Measurements from ENCODE around the gene MPRIP.

Gene MPRIP

DNA sequence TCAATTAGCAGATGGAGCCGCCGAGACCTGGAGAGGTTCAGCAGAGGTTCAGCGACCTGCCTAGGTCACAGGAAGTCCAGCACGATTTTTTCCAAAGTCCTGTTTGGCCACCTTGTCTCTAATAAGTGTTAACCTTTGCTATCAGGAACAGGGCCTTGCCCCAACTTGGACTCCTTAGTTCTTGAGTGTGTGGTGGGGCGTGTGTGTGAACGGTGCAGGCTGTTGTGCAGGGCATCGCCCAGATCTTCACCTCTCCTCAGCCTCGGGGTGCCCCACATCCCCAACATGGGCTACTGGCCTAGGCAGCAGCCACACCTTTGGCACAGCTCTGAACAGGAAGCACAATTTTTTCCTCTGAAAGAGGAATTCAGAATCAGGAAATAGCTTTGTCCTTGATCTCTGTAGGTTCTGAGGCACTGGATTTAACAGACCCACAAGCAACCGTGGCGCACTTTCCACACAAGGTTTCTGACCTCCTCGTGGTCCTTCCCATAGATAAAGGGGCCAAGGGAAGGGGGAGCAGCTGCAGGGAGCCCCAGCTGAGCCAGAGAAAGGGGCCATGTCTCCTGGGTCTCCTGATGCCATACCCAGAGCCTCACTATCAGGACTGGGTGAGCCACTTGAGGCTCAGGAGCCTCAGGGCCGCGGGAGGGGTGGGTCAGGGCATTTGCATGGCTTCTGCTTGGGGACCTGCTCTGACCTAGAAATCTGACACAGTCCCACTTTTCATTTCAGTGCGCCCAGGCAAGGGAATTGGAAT lies 10.4 kb downstream of the MPRIP start:
- DNase-seq, result no peak

DNA sequence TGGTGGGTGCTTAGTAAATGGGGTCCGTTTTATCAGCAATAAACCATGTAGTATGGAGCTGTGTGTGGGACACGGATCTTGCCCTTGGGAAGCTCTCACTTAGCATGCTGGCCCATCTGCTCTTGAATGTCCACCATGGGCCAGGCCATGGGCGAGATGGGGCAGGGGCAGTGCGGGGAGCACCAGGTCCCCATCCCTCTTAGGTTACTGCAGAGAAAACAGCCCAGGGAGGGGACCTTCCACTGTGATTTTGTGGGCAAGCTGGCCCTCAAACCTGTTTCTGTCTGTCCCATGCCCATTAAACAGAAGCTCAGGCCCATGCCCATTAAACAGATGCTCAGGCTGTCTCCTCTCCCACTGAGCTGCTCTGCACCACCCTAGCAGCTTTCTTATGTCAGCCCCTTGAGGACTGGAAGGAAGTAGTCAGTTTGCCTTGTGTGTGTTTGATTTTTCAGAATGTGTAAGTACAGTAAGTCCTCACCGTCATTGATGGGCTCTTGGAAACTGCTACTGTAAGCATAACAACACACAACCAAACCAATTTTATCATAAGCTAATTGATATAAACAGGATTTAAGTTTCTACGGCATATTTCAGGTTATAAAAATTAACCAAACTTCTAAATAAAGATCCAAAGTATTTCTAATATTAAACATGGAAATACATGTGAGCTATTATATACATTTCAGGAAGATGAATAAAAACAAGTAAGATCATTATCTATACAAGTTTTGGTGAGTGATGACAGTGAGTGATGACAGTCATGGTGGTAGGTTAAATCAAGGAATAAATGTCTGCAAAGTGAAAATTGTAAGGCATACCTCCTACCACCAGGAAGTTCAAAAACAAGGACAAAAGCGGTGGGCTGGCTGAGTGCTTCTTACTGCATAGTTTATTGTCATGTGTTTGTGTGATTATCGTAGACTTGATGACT lies 11.5 kb downstream of the MPRIP start:
- no peak for DNase-seq

DNA sequence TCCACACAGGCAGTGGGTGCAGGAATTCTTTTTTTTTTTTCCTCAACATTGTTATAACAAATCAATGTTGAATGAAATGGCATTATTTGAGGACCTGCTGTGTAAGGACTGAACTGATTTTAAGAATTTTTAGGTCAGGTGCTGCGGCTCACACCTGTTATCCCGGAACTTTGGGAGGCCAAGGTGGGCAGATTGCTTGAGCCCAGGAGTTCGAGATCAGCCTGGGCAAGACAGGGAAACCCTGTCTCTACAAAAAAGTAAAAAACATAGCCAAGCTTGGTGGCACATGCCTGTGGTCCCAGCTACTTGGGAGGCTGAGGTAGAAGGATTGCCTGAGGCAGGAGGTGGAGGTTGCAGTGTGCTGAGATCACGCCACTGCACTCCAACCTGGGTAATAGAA lies 12.4 kb downstream of the MPRIP start:
- DNase-seq, result no peak

DNA sequence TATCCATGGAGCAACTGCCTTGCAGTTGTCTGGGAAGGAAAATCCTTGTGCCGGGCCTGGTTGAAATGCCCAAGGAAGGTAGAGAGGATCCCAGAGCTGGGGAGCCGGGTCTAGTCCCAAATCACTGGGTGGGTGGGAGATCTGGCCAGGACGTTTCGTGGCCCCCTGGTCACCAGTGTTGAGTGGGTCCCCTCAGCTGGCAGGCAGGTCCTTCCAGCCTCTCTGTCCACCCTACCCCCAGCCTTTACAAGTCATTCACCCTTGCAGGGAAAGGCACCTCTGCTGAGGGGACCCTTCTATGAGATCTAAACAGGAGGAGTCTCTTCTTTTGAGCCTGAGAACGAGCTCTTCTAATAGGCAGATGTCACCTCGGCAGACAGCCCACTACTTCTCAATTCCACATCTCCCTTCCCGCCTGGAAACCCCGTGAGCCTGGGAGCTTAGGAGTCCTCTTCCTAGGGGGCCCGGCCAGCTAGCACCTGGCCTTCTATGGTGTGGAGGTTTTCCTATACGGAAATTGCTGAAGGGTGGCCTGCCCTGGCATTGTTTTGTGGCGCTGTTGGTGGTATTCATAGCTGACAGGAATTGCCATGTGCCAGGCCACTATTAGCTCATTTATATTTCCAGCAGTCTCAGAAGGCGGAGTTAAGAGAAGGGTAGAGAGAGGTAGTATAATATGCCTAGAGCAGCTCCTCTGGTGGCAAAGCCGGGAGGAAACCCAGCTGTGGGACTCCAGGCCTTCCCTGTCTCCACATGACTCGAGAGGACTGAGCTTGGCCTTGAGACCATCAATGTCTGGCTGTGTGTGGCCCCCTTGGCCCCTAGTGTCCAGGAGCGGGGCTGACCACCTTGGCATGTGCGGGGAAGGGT lies 13.3 kb downstream of the MPRIP start:
- no peak for DNase-seq

DNA sequence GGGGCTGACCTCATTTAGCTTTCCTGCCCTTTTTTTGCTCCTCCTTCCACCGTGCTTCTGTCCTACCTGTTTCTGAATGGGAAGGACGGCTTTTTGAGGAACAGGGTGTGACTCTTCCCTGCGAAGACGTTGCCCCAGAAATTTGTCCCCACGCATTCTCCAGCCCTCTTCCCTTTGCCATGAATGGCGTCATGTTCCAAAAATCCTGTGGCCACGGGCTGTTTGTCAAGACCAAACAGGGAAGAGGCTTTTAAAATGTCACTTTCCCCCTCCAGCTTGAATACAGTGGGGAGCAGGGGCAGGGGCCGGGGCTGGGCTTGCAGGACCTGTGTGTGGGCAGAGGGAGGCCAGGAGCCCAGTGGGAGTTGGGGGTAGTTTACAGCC lies 13.9 kb downstream of the MPRIP start:
- DNase-seq, result no peak

DNA sequence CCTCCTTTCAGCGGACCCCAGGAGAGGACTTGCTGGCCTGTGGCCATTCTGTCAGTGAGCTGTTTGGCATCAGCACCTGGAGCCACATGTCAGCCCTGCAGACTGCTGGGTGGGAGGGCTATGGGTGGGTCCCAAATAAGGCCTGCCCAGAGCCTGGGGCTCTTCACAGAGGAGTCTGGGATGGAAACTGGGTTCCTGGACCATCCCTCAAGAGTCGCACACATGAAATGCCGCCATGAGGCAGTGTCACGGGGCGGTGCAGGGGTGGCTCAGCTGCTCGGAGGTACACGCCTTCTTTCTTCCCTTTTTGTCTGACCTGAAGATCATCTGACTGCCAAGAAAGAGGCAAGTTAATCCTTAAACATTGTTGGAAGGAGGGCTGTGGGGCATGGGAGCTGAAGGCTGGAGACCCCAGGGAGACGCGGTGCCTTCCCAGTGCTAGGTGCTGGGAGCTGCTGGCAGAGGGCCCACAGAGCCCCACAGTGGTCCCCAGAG lies 14.8 kb downstream of the MPRIP start:
- no peak for DNase-seq

DNA sequence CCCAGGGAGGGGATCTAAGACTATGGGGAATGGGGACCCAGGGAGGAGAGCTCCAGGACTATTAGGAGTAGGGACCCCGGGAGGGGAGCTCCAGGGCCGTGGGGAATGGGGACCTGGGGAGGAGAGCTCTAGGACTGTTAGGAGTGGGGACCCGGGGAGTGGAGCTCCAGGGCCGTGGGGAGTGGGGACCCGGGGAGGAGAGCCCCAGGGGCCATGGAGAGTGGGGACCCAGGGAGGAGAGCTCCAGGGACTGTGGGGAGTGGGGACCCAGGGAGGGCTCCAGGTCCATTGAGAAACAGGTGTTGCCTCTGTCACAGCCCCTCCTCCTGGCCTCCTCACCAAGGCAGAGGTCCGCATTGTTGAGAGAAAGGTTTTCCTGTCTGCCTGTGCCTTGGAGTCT lies 16.0 kb downstream of the MPRIP start:
- DNase-seq, result no peak

DNA sequence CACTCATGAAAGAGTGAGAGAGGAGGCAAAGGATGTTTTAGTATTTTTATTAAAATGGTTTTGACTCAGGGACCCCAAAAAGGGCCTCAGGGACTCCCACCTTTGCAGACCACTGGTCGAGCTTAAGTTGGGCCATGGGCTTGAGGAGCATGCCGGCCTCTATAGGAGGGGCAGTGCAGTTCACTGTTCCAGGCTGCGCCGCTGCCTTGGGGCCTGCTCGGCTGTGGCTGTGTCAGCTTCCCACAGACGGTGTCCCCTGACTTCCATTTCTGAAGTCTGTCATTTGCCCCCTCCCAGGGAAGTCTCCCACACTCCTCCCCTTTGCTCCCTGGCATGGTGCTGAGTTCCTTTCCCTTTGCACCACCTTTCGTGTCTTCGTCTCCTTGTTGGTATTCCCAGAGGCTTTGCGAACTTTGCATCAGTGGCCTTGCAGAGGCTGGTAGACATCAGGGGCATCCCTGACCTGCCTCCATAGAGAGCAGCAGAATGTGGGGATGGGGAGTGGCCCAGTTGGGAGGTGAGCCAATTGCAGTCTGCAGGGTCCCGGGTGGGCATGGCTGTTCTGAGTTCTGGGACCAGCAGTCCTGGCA lies 17.1 kb downstream of the MPRIP start:
- DNase-seq, result no peak

DNA sequence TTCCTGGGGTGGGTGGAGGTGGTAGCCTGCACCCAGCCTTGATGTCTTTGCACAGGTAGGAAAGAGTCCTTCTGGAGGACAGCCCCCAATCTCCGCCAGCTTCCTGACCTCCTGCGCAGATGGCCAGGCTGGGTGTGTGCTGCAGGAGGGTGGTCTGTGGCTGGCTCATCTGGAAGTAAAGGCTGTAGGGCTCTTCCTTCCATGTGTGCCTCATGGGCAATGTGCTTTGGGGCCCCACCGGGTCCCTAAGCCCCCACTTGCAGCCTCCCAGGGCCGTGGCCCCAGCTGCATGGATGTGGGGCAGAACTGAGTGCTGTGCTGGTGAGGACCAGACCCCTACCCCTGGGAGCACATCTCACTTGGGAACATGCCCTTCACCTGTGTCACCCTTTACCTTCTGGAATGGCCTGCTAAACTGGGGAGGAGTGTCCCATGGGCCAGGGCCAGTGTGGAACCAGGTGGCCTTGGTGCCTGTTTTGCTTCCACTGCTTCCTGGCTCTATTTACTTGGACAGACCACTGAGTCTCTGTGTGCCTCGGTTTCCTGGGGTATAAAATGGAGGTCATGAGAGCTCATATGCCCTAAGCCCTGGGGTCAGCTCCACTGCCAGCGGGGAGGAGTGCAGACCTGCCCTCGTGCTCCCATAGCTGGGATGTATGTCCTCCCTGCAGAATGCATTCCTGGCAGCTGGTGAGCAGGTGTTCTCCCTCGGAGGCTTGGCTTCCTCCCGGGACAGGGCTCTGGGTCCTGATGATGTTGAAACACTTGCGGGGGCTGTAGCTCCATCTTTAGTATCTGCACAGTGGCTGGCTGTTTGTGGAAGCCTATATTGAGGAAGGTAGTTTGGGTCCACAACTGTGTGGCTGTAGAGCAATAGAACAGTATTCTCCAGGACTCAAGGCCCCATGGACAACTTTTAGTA lies 18.0 kb downstream of the MPRIP start:
- DNase-seq, result no peak

DNA sequence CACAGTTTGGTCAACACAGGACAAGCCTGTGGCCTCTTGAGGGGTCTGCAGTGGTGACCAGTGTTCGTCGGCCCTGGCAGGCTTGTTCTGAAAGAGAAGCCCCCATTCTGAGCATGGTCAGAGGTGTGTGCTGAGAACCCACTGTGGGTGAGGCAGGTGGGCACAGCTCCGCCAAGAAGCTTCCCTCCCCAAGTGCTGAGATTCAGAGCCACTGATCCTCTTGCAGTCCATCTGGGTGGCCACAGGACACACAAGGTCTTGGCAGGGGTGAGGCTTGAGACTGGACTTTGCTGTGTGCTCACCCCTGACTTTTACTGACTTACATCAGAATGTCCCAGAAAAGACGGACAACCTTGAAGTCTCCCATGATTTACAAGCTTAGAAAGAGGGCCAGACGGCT lies 18.7 kb downstream of the MPRIP start:
- no peak for DNase-seq

DNA sequence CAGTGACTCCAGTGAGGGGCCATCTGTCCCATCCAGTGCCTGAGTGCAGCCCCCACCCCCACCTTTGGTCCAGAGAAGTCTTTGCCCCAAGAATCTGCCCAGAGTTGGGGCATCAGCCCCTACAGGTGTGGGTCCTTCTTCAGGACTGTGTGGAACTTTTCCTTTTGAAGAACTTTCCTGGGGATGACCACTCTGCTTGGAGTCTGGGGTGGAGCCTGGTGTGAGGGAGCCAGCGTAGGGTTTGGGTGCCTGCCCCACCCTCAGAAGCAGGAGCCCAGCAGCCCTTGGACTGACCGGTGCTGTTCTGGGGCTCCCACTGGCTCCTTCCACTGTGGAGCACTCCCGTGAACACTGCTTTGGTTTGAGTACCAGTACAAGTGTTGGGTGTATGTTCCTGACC lies 19.3 kb downstream of the MPRIP start:
- DNase-seq, result no peak

DNA sequence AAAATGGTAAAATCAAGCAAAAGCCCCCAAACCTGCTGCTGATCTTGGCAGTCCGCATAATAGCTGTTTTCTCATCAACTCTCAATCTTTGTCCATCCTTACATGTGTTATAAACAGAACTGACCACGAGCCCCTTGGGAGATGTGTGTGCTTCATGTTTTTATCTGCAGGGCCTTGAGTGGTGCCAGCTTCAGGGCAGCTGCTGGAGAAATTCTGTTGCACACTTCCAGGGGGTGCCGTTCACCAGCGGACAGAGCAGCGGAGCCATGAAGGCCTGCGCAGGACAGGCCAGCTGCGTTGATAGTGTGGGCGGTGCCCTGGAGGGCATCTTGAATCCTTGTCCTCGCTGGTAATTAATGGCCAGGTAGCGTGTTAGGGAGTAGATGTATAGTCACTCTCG lies 20.1 kb downstream of the MPRIP start:
- DNase-seq, result no peak

DNA sequence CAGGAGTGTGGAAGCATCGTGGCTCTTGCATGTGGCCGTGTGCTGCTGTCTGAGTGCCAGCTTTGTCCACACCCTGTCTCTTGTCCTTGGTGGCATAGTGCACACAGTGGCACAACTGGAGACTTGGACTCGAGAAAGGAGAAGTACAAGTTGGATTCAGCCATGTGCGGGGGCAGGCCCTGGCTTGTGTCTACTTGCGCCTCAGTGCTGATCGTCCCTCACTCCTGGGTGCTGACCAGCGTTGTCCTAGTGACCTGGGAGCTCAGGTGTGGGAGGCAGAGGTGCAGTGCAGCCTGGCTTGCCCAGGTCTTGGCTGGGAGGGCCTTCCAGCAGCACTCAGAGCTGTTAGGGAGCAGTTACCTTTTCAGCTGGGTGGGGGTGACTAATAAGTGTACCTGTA lies 20.6 kb downstream of the MPRIP start:
- no peak for DNase-seq

DNA sequence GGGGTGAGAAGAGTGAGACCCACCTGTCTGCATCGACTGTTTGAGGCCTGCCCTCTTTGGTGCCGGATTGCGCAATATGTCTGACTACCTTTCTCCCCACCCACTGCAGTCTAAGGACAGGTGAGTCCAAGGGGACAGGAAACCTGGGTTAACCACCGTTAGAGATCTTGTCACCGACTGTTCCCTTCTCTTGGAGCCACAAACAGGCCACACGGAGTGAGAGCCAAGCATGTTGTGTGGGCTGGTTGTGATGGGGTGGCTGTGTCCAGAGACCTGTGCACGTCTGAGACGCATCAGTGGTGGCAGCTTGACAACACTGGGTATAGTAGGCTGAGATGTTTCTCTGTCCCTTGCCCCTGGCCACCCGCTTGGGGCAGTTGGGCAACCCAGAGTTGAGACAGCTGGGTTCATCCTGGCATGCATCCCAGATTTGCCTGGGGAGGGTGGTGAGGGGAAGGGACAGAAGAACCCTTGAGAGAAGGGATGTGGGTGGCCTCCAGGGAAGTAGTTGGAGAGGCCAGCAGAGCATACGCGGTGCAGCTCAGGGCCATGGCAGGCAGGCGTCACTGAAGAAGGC lies 21.4 kb downstream of the MPRIP start:
- no peak for DNase-seq

DNA sequence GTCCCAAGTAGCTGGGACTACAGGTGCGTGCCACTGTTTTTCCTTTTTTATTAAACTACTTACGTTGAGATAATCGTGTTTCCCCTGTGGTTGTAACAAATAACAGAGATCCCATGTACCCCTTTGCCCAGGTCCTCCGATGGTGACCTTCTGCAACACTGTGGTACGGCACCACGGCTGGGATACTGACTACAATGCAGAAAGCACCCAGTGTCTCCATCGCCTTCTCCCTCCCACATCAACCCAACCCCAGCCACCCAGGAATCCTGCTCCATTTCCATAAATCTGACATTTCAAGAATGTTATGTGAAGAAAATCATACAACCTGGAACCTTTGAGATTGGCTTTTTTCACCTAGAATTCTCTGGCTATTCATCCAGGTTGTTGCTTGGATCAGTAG lies 22.1 kb downstream of the MPRIP start:
- no peak for DNase-seq

DNA sequence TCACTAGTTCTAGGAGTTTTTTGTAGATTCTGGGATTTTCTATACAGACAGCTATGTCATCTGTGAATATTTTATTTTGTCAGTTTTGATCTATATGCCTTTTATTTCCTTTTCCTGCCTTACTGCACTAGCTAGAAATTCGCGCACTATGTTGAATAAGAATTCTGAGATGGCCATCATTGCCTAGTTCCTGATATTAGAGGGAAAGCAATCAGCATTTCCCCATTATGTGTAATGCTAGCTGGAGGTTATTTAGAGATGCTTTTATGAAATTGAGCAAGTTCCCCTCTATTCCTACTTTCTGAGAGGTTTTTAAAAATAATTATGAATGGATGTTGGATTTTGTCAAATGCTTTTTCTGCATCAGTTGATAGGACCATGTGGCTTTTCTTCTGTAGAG lies 23.8 kb downstream of the MPRIP start:
- no peak for DNase-seq

DNA sequence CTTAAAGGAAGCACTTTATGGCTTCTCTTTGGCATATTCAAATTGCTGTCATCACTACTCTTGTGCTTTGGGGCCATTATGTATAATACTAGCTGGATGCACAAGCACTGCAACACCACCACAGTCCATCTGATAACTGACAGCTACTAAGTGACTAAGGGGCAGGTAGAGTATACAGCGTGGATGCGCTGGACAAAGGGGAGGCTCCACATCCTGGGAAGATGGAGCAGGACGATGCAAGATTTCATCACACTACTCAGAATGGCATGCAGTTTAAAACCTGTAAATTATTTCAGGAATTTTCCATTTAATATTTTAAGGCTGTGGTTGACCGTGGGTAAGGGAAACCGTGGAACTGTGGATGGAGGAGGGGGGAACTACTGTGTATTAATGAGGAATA lies 25.0 kb downstream of the MPRIP start:
- no peak for DNase-seq

DNA sequence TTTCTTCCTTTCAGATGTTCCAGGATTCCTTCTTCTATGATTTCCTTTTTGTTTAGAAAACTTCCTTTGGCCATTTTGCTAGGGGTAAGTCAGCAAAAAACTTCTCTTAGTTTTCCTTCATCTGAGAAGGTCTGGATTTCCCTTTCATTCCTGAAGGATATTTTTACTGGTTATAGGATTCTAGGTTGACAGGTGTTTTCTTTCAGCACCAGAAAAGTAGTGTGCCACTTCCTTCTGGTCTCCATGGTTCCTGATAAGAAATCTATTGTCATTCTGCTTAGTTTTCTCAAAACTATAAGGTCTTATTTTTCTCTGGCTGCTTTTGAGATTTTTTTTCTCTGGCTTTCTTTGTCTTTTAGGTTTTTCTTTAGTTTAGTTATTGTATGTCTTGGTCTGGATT lies 27.6 kb downstream of the MPRIP start:
- no peak for DNase-seq

DNA sequence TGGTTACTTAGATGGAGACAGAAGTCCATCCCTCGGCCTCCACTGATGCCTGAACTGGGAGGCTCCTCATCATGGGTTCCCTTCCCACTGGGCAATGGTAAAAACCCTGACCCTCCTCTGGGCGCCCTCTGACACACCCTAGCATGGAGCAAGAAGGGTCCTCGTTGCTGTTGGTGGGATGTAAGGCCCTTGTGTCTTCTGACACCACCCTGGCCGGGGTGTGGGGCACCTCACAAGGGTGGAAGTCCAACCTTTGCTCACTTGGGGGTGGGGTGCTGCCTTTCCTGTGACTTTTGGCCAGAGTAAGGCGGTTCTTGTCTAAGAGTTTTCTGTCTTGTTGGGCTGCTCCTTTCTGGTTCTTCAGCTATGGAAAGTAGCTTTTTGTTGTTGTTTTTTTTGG lies 28.7 kb downstream of the MPRIP start:
- no peak for DNase-seq

DNA sequence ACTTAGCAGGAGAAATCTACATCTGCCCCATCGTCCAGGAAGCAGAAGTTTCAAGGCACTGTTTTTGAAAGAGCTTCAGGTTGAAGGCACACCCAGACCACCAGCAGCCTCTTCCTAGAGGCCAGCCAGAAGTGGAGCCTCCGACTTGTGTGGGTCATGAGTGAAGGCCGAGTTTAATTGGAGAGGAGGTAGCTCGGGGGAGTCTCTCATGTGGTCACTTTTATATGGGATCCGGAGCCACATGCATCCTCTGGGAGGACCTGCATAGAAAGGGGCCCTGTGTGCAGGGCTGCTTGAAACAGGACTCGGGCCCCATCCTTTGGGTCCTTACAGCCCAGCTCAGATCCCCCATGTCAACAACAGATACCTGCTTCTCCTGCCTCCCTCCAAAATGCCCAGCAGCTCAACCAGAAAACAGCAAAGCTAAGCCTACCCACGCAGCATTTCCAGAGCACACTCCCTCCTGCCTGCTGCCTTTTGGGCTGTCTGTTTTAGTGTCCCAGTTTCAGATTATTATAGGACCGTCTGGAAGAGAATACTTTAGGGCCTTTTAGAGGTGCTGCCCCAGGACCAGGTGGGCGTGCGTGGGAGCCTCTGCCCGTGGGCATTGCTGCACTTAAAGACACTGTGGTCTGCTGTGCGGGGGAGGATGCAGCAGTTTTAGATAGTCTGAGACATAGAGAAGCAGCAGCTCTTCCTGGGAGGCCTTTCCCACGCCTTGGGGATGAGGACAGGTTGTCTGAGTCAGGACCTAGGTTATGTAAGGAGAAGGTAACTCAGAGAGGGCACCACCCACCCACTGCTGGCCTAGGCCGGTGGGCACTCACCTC lies 29.5 kb downstream of the MPRIP start:
- no peak for DNase-seq

Data from stimulated activated CD4-positive, alpha-beta T cell treated with anti-CD3 and anti-CD28 coated beads, Interleukin-1b, Interleukin-23, amount 100 ng/mL, for 48 hours (primary cell).